ENCODE data around the gene ELF2.
A peak's percentile ranks its signal among the peaks of the same experiment; 100 is the strongest.
"Not testable (repeated sequence)": the region's sequence is repeated elsewhere in the genome, so short reads cannot be mapped to it uniquely, and the experiment has no call there.

Gene ELF2

GRCh38 chr4:139137763-139138162 is 39.3 kb downstream of the ELF2 start:
- DNase-seq, result no peak

DNA sequence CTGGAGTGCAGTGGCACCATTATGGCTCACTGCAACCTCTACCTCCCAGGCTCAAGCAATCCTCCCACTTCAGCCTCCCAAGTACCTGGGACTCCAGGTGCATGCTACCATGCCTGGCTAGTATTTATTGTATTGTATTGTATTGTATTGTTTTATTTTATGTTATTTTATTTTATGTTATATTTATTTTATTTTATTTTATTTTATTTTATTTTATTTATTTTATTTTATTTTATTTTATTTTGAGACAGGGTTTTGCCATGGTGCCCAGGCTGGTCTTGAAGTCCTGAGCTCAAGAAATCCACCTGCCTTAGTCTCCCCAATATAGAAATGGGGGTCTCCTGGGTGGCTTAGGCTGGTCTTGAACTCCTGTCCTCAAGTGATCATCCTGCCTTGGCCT is 42.6 kb downstream of the ELF2 start:
- no peak for DNase-seq

DNA sequence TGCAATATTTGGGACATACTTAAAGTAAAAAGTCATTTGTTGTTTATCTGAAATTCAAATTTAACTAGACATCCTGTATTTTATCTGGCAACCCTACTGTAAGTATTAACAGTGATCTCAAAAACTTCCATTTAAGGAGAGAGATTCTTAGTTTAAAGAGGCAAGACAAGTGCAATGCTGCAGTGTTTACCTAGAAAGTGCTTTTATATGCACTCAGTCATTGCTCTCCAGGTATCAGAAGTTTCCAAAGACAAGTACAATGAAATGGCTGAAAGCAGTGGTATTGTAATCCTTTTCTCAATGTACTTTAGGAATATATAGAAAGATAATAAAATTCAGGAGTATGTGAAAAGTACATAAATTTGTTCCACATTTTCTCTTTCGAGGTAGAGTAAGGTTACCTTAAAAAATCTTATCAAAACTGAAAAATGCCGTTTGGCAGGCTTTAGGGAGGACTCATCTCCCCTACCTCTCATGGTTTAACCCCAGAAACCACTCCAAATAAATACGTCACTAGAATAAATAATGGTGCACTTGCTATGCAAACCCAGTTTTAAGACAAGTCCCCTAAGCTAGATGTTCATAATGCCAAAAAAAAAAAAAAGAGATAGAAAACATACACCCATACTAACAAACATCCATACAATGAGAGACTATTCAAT is 45.7 kb downstream of the ELF2 start:
- DNase-seq, result no peak

DNA sequence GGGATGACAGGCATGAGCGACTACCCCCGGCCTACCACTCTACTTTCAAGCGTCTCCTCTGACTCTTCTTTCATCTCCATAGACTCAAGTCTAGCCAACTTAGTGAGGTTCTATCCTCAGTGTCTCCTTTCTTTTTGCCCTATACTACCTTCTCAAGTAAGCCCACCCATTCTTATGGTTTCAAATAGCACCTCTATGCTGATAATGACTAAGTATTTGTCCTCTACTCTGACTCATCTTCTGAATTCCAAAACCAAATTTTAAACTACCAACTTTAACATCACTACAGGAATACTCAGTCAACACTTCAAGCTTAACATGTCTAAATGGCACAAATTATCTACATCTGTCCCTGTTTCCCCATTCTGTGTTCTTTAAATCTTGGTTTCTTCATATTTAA is 47.8 kb downstream of the ELF2 start:
- DNase-seq, result no peak

GRCh38 chr4:139126898-139127297 is 50.1 kb downstream of the ELF2 start:
- DNase-seq, result no peak

DNA sequence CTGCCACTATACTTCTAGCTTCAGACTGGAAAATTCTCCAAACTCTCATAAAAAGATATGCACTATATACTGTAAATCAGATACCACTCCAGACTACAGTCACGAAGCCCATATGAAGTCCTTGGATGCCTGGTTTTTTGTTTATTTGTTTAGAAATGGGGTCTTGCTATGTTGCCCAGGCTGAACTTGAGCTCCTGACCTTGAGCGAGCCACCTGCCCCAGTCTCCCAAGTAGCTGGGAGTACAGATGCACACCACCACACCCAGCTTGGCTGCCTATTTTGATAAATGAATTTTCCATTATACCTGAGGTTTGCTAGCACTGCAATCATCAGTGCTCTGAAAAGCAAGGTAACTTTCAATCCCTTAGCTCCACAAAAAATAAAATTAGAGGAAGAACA is 53.1 kb downstream of the ELF2 start:
- DNase-seq, result no peak

DNA sequence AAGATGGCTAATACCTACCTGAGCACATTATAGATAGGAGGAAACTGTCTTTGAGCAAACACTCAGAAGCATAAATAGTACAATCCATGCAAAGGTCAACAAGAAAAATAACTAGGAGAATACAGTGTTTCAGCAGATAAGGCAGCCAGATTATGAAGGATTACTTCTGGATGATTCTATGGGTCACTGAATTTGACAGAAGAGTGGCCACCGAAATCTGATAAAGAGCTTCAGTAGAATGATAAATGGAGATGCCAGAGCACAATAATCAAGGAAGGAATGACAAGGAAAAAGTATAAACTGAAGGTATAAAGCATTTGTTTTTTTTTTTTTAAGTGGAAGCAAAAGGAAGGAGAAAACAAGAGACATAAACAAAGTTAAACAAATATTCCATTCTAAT is 58.7 kb downstream of the ELF2 start:
- DNase-seq, result no peak

GRCh38 chr4:139115226-139115625 is 61.8 kb downstream of the ELF2 start:
- no peak for DNase-seq

DNA sequence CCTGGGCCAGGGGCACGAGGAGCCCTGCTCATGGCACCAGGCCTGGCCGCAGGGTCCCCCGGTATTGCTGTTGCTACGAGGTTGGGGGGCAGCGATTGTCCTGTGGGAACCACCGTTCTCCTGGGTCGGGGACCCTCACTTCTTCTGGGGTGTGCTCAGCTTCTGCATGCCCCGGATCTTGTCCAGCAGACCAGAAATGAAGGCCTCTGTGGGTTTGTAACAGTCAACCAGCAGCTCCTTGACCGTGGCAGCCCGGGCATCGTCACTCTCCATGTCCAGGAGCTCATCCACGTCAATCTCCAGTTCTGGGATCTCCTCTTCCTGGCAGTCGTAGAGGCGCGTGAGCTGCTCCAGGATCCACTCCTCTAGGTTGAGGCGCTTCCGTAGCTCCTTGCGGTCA is 62.2 kb downstream of the ELF2 start:
- not testable (repeated sequence) for DNase-seq

- no peak for DNase-seq
Observed at GRCh38 chr4:139112650-139113049, 64.4 kb downstream of the ELF2 start.

DNA sequence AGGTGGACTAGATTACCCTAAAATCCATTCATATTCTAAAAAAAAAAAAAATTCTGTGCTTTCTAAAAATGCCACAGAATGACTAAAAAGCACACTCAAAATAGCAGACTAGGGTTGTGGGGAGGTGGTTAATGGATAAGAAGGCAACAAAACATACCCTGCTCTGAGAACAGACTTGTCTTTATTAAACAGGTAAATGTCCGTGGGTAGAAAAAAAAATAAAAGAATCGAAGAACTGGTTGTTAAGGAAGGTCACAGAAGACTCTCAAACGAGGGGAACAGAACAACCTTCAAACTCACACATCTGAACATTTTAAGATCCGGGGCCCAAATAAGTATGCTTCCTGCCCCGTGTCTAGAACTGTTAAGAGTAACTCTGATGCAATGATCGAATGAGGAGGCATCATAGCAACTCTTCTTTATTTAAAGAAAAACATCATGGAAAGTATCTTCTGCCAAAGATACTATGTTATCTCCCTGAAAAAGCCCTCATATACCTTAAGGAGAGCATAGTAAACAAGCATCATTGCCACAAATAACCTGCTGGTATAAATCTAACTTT is 68.4 kb downstream of the ELF2 start:
- DNase-seq, result no peak

DNA sequence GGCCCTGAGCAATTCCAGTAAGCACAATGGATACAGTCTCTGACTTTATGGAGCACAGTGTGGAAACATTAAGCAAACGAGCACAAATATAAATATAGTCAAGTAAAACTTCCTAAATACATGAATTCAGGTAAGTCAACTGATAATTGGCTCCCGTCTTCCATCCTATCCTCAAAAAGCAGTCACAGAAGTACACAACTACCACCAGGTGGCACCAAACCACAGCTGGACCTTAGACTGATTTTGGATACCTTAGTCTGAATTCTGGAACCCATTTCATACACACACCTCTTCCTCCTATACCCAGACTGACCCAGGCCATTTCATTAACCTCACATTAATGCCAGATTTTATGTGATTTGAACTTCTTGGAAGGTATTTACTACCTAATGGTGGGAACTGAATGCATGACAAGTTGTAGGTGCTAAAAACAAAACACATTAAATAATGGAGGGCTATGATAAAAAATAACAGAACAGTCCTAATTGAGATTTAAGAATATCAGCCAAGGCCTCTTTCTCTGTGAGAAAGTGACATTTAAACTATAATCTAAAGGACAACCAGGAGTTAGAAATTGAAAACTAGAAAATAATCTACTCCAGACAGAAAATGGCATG is 77.5 kb downstream of the ELF2 start:
- peak; percentile 70 for DNase-seq

DNA sequence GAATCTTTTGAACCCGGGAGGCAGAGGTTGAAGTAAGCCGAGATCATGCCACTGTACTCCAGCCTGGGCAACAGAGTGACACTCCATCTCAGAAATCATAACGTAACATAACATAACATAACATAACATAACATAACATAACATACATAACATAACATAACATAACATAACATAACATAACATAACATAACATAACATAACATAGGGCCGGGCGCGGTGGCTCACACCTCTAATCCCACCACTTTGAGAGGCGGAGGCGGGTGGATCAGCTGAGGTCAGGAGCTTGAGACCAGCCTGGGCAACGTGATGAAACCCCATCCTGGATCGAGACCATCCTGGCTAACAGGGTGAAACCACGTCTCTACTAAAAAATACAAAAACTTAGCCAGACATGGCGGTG is 84.7 kb downstream of the ELF2 start:
- no peak for DNase-seq

- DNase-seq, result no peak
Observed at GRCh38 chr4:139085141-139085540, 91.9 kb downstream of the ELF2 start.

DNA sequence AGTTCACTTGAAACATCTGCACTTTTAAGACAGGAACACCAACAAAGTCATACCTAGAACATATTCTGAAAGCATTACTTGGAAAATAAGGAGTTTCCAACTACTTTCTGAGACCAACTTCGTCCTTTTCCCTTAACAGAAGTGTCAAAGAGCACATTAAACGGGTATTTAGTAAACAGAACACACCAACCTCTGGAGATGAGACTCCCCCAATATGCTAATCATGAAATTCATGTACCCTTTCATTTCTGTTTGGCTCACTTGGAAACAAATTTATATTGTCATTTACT is 92.3 kb downstream of the ELF2 start:
- DNase-seq, result no peak

DNA sequence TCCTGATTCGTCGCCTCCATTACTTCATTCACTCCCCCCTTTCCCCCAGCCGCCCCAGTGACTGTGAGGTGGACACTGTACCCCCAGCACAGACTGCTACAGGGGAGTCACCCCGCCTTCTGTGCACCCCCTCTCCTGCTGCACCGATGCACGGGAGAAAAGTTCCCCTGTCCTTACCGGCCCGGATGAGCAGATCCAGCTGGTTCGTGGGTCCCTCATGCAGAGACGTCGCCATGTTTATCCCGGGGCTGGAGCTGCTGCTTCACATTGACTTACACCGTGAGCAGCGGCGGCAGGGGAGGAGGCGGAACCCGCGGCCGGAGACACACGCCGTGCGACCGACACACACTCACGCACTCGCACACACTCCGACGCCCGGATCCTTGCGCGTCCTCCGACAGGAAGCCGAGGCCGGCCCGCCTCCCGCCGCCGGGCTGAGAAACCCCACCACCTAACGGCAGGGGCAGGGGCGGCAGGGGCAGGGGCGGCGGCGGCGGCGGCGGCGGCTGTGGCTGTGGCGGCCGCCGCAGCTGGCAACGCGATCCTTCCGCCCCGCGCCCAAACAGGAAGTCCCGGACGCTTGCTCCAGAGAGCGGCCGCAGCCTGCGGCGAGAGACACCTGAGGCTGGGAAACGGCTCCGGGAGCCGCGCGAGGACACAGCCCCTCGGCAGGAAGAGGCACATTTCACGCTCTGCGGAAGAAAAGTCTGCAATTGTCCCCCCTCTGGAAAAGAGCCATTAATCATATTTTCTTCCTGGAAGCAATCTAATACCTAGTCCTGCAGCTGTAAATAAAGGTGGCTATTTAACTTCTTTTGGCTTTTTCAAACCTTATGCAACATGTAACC is 92.8 kb downstream of the ELF2 start:
- peak; percentile 91 for DNase-seq

DNA sequence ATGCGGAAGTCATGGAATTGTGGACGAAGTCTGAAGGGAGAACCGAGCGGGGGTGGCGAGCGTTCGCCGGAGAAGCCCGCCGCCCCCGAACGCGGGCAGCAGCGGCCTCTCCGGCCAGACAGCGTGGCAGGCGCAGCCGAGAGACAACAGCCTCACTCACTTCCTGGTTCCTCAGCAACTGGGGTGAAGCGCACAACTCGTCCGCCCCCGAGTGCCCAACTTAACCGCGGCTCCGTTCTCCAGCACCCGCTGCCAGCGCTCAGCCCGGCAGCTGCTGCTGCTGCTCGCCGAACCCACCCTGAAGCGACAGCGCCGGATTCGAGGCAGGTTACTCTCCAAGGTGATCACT is 93.4 kb downstream of the ELF2 start:
- peak; percentile 83 for DNase-seq

GRCh38 chr4:139082750-139083606 is 94.0 kb downstream of the ELF2 start:
- peak; percentile 90 for DNase-seq

- no peak for DNase-seq
Observed at GRCh38 chr4:139078926-139079325, 98.1 kb downstream of the ELF2 start.

GRCh38 chr4:139077567-139078355 is 99.3 kb downstream of the ELF2 start:
- DNase-seq, result no peak

- no peak for DNase-seq
Observed at GRCh38 chr4:139076016-139076744, 100.8 kb downstream of the ELF2 start.

GRCh38 chr4:139060591-139060990 is 116.4 kb downstream of the ELF2 start:
- DNase-seq, result no peak
